ENCODE results near the gene CFAP46. TPM values are rescaled to one million over a fixed set of nuclear protein-coding genes. Genes with fewer than 3 reads are reported as not detected.

CFAP46 gene
- polyA plus RNA-seq, 3 donors: 0.07 TPM; not detected in 2

DNA sequence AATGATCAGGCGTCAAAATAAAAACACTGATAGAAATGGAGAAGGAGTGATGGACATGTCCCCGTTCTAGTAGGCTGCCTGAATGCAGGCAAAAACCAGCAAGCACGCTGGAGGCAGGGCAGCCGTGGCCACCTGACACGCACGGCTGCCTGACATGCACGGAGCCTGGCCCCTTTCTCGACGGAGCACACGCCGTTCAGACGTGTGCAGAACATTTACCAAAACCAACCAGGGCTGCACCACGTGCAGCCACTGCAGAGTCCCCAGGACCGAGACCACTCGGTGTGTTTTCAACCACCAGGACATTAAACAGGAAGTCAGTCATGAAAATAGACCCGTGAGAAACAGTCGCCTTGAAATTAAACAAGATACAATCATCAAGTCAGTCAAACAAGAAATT, 94.5 kb downstream of the CFAP46 start:
- H3K9ac ChIP-seq (ENCODE audit: insufficient read depth, low read length, poor library complexity, severe bottlenecking): no peak overlapping the region
- H3K4me1 ChIP-seq (ENCODE audit: control insufficient read depth in 1 of 2, insufficient read depth in 2 of 2, low read length in 2 of 2): no peaks in the 10 kb centered on the region
- H3K9me3 ChIP-seq (replicated peaks in 1 of 2; ENCODE audit: control insufficient read depth in 1 of 2, insufficient read depth in 1 of 2, low read length in 2 of 2): peaks cover 5 to 7% of the 10 kb centered on the region in 2 donors
- Mint-ChIP-seq H3K27ac (peak overlapping the region in 1 of 7 donors; percentile 78), H3K4me3 (peak overlapping the region in 1 of 2 donors; percentile 60), H3K27me3 (ENCODE audit: low read depth in 3 of 3) (peaks cover 10 to 23% (median 18%) of the 10 kb centered on the region in 3 donors), H3K36me3 (no peaks in the 10 kb centered on the region), H3K4me1 (peaks cover 4% of the 10 kb centered on the region), H3K9me3 (peaks cover 0 to 10% (median 4%) of the 10 kb centered on the region in 7 donors)
- no peaks in the 10 kb centered on the region for H3K79me2 ChIP-seq (ENCODE audit: insufficient read depth, low read length)
- no peaks in the 10 kb centered on the region for H3K27me3 ChIP-seq (ENCODE audit: control insufficient read depth in 2 of 2, insufficient read depth in 2 of 2, low read length in 2 of 2)
- H3K4me3 ChIP-seq (replicated peaks in 1 of 3; ENCODE audit: low read depth in 2 of 3, low read length in 3 of 3): no peak overlapping the region
- WGBS (ENCODE audit: insufficient coverage): 32% methylated on average over 14 of the region's 17 CpGs
- no peak for DNase-seq
- H2AFZ ChIP-seq (ENCODE audit: insufficient read depth, low read depth, low read length, poor library complexity, severe bottlenecking): no peak overlapping the region
- no peak overlapping the region for H3K4me2 ChIP-seq (replicated peaks; ENCODE audit: extremely low read depth, low read length, poor library complexity, severe bottlenecking)
- H4K20me1 ChIP-seq (ENCODE audit: insufficient read depth, low read length): no peaks in the 10 kb centered on the region
- intact Hi-C loops (cut with micrococcal nuclease): no loop called here
- no peak overlapping the region for H3K27ac ChIP-seq (ENCODE audit: low read depth in 1 of 2, low read length in 2 of 2)
- TF ChIP-seq, protein P1, sequence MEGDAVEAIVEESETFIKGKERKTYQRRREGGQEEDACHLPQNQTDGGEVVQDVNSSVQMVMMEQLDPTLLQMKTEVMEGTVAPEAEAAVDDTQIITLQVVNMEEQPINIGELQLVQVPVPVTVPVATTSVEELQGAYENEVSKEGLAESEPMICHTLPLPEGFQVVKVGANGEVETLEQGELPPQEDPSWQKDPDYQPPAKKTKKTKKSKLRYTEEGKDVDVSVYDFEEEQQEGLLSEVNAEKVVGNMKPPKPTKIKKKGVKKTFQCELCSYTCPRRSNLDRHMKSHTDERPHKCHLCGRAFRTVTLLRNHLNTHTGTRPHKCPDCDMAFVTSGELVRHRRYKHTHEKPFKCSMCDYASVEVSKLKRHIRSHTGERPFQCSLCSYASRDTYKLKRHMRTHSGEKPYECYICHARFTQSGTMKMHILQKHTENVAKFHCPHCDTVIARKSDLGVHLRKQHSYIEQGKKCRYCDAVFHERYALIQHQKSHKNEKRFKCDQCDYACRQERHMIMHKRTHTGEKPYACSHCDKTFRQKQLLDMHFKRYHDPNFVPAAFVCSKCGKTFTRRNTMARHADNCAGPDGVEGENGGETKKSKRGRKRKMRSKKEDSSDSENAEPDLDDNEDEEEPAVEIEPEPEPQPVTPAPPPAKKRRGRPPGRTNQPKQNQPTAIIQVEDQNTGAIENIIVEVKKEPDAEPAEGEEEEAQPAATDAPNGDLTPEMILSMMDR (IDR thresholded peaks at IDR 0.05): no peak
- no peaks in the 10 kb centered on the region for H3K36me3 ChIP-seq (replicated peaks in 1 of 2; ENCODE audit: control insufficient read depth in 1 of 2, insufficient read depth in 2 of 2, low read length in 2 of 2)

DNA sequence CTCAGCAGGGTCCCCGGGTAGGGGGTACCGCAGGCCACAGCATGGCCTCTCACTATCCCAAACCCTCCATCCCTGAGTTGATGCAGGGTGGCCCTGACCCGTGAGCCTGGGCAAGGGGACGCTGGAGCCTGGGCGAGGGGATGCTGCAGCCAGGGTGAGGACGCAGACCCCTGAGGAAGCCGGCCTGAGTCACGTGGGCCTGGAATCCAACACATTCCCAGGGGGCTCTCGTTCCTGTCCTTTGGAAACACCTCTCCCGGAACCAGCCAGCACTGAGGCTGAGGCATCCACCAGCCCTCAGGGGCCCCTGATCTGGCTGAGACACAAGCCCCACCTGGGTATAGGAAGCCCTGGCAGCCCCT, 95.0 kb downstream of the CFAP46 start:
- WGBS (ENCODE audit: insufficient coverage): 99% methylated on average over 10 of the region's 10 CpGs
- H3K4me2 ChIP-seq (replicated peaks; ENCODE audit: extremely low read depth, low read length, poor library complexity, severe bottlenecking): no peak overlapping the region
- no peaks in the 10 kb centered on the region for H4K20me1 ChIP-seq (ENCODE audit: insufficient read depth, low read length)
- TF ChIP-seq, protein P1 (IDR thresholded peaks at IDR 0.05): no peak
- H3K79me2 ChIP-seq (ENCODE audit: insufficient read depth, low read length): no peaks in the 10 kb centered on the region
- H3K4me3 Mint-ChIP-seq: no peak overlapping the region
- H3K27ac Mint-ChIP-seq: no peak overlapping the region
- H2AFZ ChIP-seq (ENCODE audit: insufficient read depth, low read depth, low read length, poor library complexity, severe bottlenecking): no peak overlapping the region
- peaks cover 4% of the 10 kb centered on the region for H3K4me1 Mint-ChIP-seq
- H3K9ac ChIP-seq (ENCODE audit: insufficient read depth, low read length, poor library complexity, severe bottlenecking): no peak overlapping the region
- H3K27ac ChIP-seq (ENCODE audit: low read depth in 1 of 2, low read length in 2 of 2): no peak overlapping the region
- peaks cover 3 to 15% (median 8%) of the 10 kb centered on the region in 7 donors for H3K9me3 Mint-ChIP-seq
- H3K4me3 ChIP-seq (replicated peaks in 1 of 3; ENCODE audit: low read depth in 2 of 3, low read length in 3 of 3): no peak overlapping the region
- intact Hi-C loops (cut with micrococcal nuclease): no loop called here
- DNase-seq: no peak
- no peaks in the 10 kb centered on the region for H3K27me3 ChIP-seq (ENCODE audit: control insufficient read depth in 2 of 2, insufficient read depth in 2 of 2, low read length in 2 of 2)
- no peaks in the 10 kb centered on the region for H3K36me3 ChIP-seq (replicated peaks in 1 of 2; ENCODE audit: control insufficient read depth in 1 of 2, insufficient read depth in 2 of 2, low read length in 2 of 2)
- no peaks in the 10 kb centered on the region for H3K36me3 Mint-ChIP-seq
- peaks cover 10 to 11% of the 10 kb centered on the region in 2 donors for H3K9me3 ChIP-seq (replicated peaks in 1 of 2; ENCODE audit: control insufficient read depth in 1 of 2, insufficient read depth in 1 of 2, low read length in 2 of 2)
- H3K27me3 Mint-ChIP-seq (ENCODE audit: low read depth in 3 of 3): peaks cover 10 to 21% (median 18%) of the 10 kb centered on the region in 3 donors
- no peaks in the 10 kb centered on the region for H3K4me1 ChIP-seq (ENCODE audit: control insufficient read depth in 1 of 2, insufficient read depth in 2 of 2, low read length in 2 of 2)

Data from CD14-positive monocyte (primary cell).